IgD-negative memory B cell (primary cell): ENCODE results near the gene ADGRE2. TPM values are rescaled to one million over a fixed set of nuclear protein-coding genes. Genes with fewer than 3 reads are reported as not detected.

ENCODE experiments used
- H3K27ac Mint-ChIP-seq, 3 donors: one replicate each; pipeline ENCODE4 v1.8.0; 2020 to 2022; ENCODE audit warnings: mild to moderate bottlenecking in 3 of 3, mixed read lengths in 3 of 3, moderate library complexity in 1 of 3
- H3K27me3 Mint-ChIP-seq: one replicate; pipeline ENCODE4 v1.8.0; 2021; ENCODE audit warnings: mixed read lengths
- H3K36me3 Mint-ChIP-seq: one replicate; pipeline ENCODE4 v1.8.0; 2020; ENCODE audit warnings: mild to moderate bottlenecking, mixed read lengths
- H3K4me1 Mint-ChIP-seq, 3 donors: one replicate each; pipeline ENCODE4 v1.8.0; 2020 to 2022; ENCODE audit warnings: mixed read lengths in 3 of 3, mild to moderate bottlenecking in 1 of 3
- H3K4me3 Mint-ChIP-seq, 4 donors: one replicate each; pipeline ENCODE4 v1.8.0; 2020 to 2022; ENCODE audit warnings: mild to moderate bottlenecking in 4 of 4, mixed read lengths in 4 of 4, moderate library complexity in 3 of 4
- H3K9me3 Mint-ChIP-seq, 3 donors: one replicate each; pipeline ENCODE4 v1.8.0; 2020 to 2021; ENCODE audit warnings: mixed read lengths in 3 of 3, mild to moderate bottlenecking in 1 of 3
- polyA plus RNA-seq: library from polyadenylated mRNA; unstranded; fragments of 300-500 nt; fragmentation: Illumina TruSeq; gene quantifications from one replicate; pipeline ENCODE4 v1.2.3, GENCODE V29; 2021

ADGRE2 gene
- polyA plus RNA-seq, 1 donor from 2014 or later = 0.06 TPM

DNA sequence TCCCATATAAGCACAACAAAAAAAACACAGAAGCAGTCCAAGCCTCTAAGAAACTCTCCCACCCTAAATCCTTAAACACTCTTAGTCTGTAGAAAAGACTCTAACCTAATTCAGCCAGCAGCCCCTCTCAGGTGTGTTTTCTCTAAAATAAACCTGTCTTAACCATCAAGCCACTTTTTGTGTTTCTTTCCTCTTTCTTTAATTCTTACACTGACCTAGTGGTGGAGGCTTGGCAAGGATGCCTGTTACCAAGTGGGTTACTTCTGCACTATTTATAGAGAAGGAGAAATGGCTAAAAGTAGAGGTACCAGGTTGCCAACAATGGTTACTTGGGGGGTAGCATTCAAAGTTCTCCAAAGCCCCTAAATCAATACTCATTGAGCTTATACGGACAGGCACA lies 44.8 kb downstream of the ADGRE2 start:
- peaks cover 4% of the 10 kb centered on the region for H3K36me3 Mint-ChIP-seq
- H3K4me1 Mint-ChIP-seq = no peaks in the 10 kb centered on the region
- no peak overlapping the region for H3K4me3 Mint-ChIP-seq
- H3K27ac Mint-ChIP-seq = no peak overlapping the region
- peaks cover 6 to 21% (median 17%) of the 10 kb centered on the region in 3 donors for H3K9me3 Mint-ChIP-seq
- peaks cover 2% of the 10 kb centered on the region for H3K27me3 Mint-ChIP-seq

DNA sequence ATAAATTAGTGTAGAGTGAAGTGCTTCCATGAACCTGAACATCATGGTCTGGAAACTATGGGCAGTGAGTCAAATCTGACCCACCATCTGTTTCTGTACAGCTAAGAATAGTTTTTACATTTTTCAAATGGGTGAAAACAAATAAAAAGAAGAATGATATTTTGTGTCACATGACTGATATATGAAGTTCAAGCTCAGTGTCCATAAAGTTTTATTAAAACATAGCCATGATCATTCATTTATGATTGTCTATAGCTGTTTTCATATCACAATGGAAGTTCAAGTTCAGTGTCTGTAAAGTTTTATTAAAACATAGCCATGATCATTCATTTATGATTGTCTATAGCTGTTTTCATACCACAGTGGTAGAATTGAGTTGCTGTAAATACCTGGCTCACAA lies 45.9 kb downstream of the ADGRE2 start:
- Mint-ChIP-seq H3K36me3 (peaks cover 4% of the 10 kb centered on the region), H3K9me3 (peaks cover 6 to 26% (median 19%) of the 10 kb centered on the region in 3 donors), H3K4me3 (no peak overlapping the region), H3K27me3 (peaks cover 2% of the 10 kb centered on the region), H3K27ac (no peak overlapping the region), H3K4me1 (no peaks in the 10 kb centered on the region)

DNA sequence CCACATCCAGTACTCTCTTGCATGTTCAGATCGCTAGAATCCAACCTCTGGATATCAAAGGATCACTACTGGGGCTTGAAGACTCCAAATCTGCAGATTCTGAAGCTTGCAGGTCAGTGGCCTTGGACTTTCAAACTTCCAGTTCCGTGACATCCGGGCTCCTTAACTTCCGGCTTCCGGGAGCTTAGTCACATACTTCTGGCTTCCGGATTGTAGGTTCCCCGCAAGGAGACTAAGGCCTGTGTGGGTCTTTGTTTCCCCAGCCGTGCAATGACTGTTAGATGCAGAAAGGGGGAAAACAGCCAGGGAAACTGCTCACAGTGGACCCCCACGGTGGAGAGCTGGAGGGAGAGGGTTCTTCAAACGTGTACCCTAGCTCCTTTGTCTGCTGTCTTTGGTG lies 47.2 kb downstream of the ADGRE2 start:
- peaks cover 11 to 32% (median 25%) of the 10 kb centered on the region in 3 donors for H3K9me3 Mint-ChIP-seq
- peaks cover 4% of the 10 kb centered on the region for H3K36me3 Mint-ChIP-seq
- no peak overlapping the region for H3K27ac Mint-ChIP-seq
- H3K4me3 Mint-ChIP-seq = no peak overlapping the region
- peaks cover 2% of the 10 kb centered on the region for H3K27me3 Mint-ChIP-seq
- H3K4me1 Mint-ChIP-seq = no peaks in the 10 kb centered on the region

DNA sequence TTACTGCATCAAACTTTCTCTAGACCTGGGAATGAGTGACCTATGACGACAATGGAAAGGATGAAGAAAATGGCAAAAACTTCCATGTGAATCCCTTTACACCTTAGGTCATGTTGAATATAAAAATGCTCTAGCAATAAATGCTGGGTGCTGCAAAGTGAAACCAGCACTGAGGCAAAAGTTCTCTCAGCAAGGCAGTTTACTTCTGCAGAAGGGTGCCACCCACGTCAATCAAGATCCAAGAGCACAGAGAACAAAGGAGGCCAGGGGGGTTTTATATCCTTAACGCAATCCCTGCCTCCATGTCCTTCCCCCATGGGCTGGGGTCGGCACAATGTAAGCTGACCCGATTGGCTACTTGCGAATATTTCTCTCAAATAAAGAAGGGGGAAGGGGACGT lies 49.8 kb downstream of the ADGRE2 start:
- H3K27me3 Mint-ChIP-seq = no peaks in the 10 kb centered on the region
- H3K27ac Mint-ChIP-seq = no peak overlapping the region
- H3K4me1 Mint-ChIP-seq = no peaks in the 10 kb centered on the region
- peaks cover 6% of the 10 kb centered on the region for H3K36me3 Mint-ChIP-seq
- peaks cover 13 to 46% (median 30%) of the 10 kb centered on the region in 3 donors for H3K9me3 Mint-ChIP-seq
- peak overlapping the region in 1 of 4 donors; percentile 37 for H3K4me3 Mint-ChIP-seq

DNA sequence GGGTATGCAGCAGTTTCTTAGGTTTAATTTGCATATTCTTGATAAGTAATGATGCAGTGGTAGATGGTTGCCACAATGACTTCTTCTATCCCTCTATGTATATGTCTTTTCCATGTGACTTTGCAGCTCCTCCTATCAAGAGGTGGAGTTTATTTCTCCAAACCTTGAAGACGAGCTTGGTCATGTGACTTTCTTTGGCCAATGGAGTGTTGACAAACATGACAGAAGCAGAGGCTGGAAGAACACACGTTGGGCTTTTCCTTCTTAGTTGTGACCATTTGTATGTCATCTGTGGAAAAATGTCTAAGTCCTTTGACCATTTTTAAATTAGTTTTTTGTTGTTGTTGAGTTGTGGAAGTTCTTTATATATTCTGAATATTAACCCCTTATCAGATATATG lies 56.2 kb downstream of the ADGRE2 start:
- no peak overlapping the region for H3K27ac Mint-ChIP-seq
- peaks cover 25 to 65% (median 40%) of the 10 kb centered on the region in 3 donors for H3K9me3 Mint-ChIP-seq

DNA sequence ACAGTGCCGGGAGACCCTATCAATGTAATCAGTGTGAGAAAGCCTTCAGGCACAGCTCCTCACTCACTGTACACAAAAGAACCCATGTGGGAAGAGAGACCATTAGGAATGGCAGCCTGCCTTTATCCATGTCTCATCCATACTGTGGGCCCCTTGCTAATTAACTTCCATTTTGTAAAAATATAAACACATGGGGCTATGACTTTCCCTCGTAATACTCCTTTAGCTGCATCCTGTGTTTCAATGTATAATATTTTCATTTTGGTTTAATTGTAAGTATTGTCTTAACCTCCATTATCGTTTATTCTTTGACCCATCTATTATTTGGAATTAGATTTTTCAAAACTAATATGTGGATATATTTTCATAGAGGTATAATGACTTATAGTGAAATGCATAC lies 59.2 kb downstream of the ADGRE2 start:
- Mint-ChIP-seq H3K27me3 (no peaks in the 10 kb centered on the region), H3K9me3 (peaks cover 25 to 67% (median 39%) of the 10 kb centered on the region in 3 donors), H3K4me3 (no peak overlapping the region), H3K4me1 (no peaks in the 10 kb centered on the region), H3K36me3 (peaks cover 49% of the 10 kb centered on the region), H3K27ac (no peak overlapping the region)

More for the DNA sequence above, 56.2 kb downstream of the ADGRE2 start:
- Mint-ChIP-seq H3K4me3 (no peak overlapping the region), H3K27me3 (no peaks in the 10 kb centered on the region), H3K4me1 (no peaks in the 10 kb centered on the region), H3K36me3 (peaks cover 29% of the 10 kb centered on the region)

DNA sequence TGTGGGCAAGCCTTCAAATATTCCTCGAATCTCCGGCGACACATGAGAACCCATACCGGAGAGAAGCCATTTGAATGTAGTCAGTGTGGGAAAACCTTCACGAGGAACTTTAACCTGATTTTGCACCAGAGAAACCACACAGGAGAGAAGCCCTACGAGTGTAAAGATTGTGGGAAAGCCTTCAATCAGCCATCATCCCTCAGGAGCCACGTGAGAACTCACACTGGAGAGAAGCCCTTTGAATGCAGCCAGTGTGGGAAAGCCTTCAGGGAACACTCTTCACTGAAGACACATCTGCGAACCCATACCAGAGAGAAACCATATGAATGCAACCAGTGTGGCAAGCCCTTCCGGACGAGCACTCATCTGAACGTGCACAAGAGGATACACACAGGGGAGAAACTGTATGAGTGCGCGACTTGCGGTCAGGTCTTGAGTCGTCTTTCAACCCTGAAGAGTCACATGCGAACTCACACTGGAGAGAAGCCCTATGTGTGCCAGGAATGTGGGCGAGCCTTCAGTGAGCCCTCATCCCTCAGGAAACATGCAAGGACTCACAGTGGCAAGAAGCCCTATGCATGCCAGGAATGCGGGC lies 59.7 kb downstream of the ADGRE2 start:
- Mint-ChIP-seq H3K4me3 (no peak overlapping the region), H3K9me3 (peaks cover 25 to 63% (median 36%) of the 10 kb centered on the region in 3 donors), H3K27ac (no peak overlapping the region), H3K27me3 (no peaks in the 10 kb centered on the region), H3K36me3 (peaks cover 49% of the 10 kb centered on the region), H3K4me1 (no peaks in the 10 kb centered on the region)

DNA sequence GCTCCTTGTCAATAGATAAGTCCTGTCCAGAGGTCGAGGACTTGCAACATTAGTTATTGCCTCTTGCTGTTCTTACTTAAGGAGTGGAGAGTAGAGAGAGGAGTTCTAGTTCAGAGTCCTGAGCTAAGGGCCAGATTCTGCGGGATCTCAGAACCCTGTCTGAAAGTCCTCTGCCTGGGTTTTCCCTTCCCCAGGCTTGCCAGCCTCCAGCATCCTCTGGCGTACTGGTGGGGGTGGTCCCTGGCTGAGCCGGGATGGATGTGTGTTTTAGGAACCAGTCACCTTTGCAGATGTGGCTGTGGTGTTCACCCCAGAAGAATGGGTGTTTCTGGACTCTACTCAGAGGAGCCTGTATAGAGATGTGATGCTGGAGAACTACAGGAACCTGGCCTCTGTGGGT lies 62.5 kb downstream of the ADGRE2 start:
- Mint-ChIP-seq H3K4me1 (no peaks in the 10 kb centered on the region), H3K27ac (no peak overlapping the region), H3K36me3 (peaks cover 57% of the 10 kb centered on the region), H3K27me3 (no peaks in the 10 kb centered on the region), H3K9me3 (peaks cover 16 to 57% (median 29%) of the 10 kb centered on the region in 3 donors), H3K4me3 (no peak overlapping the region)

DNA sequence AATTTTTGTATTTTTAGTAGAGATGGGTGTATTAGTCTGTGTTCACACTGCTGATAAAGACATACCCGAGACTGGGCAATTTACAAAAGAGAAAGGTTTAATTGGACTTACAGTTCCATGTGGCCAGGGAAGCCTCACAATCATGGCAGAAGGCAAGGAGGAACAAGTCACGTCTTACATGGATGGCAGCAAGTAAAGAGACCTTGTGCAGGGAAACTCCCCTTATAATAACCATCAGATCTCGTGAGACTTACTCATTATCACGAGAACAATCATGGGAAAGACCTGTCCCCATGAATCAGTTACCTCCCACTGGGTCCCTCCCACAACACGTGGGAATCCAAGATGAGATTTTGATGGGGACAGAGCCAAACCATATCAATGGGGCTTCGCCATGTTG lies 73.9 kb downstream of the ADGRE2 start:
- no peaks in the 10 kb centered on the region for H3K4me1 Mint-ChIP-seq
- H3K9me3 Mint-ChIP-seq = no peaks in the 10 kb centered on the region
- no peak overlapping the region for H3K4me3 Mint-ChIP-seq
- no peaks in the 10 kb centered on the region for H3K27me3 Mint-ChIP-seq
- peaks cover 24% of the 10 kb centered on the region for H3K36me3 Mint-ChIP-seq
- H3K27ac Mint-ChIP-seq = no peak overlapping the region

DNA sequence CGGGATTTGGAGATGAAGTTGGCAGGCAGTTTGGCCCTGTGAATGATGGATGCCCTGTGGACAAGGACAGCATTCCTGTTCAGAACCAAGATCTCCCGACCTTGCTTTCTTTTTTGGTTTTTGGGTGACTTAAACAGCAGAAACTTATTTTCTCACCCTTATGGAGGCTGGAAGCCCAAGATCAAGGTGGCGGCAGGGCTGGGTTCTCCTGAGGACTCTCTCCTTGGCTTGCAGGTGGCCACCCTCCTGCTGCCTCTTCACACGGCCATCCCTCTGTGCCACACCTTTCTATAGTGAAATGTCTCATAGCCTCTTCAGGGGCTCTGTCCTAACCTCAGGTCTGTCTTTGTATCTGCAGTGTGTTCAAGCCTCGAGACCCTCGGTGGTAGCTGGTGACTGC lies 74.5 kb downstream of the ADGRE2 start:
- H3K9me3 Mint-ChIP-seq = no peaks in the 10 kb centered on the region
- no peaks in the 10 kb centered on the region for H3K27me3 Mint-ChIP-seq
- no peak overlapping the region for H3K27ac Mint-ChIP-seq
- no peaks in the 10 kb centered on the region for H3K4me1 Mint-ChIP-seq
- peaks cover 18% of the 10 kb centered on the region for H3K36me3 Mint-ChIP-seq
- H3K4me3 Mint-ChIP-seq = no peak overlapping the region

DNA sequence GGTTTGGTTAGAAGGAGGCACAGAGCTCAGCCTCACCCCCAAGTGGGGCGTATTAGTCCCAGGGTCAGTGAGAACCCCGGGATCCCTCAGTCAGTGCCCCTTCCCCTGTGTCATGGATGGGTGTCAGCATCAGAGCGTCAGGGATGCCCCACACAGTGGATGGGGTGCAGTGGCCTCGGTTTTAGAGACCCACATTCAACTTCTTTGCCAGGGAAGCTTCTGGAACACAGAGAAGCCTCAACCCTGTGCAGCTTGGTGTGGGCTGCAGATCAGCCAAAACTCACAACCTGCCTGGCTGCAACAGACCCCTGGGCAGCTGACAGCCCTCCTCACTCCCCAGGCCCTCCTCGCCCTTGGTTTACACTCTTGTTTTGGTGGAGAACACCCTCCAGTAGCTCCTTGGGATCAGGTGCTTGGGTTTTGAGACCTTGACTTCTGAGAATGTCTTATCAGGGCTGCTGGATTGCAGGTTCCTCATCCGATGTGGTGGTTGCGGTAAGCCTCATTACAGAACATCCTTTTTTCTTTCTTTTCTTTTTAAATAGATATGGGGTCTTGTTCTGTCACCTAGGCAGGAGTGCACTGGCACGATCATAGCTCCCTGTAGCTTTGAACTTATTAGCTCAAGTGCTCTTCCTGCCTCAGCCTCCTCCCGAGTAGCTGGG lies 77.5 kb downstream of the ADGRE2 start:
- Mint-ChIP-seq H3K4me1 (no peaks in the 10 kb centered on the region), H3K4me3 (no peak overlapping the region), H3K27ac (no peak overlapping the region), H3K27me3 (no peaks in the 10 kb centered on the region), H3K9me3 (no peaks in the 10 kb centered on the region), H3K36me3 (peaks cover 11% of the 10 kb centered on the region)

DNA sequence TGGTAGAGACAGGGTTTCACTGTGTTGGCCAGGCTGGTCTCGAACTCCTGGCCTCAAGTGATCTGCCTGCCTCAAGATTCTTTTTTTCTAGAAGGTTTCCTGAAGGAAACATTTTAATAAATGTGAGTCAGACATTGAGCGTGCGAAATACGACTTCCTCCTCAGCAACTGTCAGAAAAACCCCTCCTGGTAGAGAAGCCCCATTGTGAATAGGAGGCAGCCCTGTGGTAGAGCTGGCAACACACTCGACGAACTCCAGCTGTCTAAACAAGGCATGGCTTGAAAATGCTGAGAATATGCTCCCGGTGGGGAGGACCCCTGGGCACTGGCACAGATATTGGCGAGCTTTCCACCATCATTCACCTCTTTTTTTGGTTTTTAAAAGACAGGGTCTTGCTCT lies 78.7 kb downstream of the ADGRE2 start:
- no peaks in the 10 kb centered on the region for H3K9me3 Mint-ChIP-seq
- H3K27me3 Mint-ChIP-seq = no peaks in the 10 kb centered on the region
- no peaks in the 10 kb centered on the region for H3K4me1 Mint-ChIP-seq
- no peak overlapping the region for H3K4me3 Mint-ChIP-seq
- H3K36me3 Mint-ChIP-seq = peaks cover 11% of the 10 kb centered on the region
- no peak overlapping the region for H3K27ac Mint-ChIP-seq

DNA sequence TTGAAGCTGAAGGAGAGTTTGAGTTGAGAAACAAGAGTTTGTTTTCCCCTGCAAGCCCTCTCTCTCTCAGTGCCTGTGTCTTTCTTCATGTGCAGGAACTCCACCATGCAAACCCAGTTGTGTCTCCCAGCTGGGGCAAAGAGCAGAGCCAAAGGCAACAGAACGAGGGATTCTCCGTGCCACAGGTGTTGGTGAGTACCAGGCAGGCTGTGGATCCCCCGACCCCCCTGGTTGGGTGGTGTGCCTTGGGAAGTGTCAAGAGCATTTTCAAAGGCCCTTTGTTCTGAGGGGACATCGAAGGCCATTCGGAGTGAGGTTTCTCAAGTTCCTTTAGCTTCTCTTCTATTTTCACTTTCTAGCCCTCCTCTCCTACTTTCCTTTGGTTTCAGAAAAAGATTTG lies 82.9 kb downstream of the ADGRE2 start:
- H3K4me3 Mint-ChIP-seq = no peak overlapping the region
- no peaks in the 10 kb centered on the region for H3K27me3 Mint-ChIP-seq
- H3K4me1 Mint-ChIP-seq = peaks cover 5 to 9% (median 8%) of the 10 kb centered on the region in 3 donors
- no peak overlapping the region for H3K27ac Mint-ChIP-seq
- H3K9me3 Mint-ChIP-seq = no peaks in the 10 kb centered on the region
- H3K36me3 Mint-ChIP-seq = peaks cover 8% of the 10 kb centered on the region

DNA sequence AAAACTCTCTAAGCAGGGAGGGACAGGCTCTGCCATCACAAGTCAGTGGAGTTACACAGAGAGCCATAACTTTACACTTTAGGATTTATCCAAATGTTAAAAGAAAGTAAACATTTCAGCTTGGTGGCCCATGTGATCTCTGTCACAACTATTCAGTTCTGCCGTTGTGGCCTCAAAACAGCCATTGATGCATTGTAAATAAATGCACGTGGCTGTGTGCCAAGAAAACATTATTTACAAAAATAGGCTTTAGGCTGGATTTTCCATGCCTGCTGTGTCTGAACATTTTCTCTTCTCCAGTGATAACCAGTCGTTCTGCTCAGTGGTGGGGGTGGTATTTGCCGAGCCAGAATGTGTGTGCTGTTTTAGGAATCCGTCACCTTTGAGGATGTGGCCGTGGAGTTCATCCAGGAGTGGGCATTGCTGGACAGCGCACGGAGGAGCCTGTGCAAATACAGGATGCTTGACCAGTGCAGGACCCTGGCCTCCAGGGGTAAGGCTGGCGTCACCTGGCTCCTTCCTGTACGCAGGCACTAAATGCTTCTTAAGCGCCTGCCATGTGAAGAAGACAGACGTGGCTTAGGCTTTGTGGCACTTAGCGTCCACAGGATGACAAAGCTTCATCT lies 83.6 kb downstream of the ADGRE2 start:
- peaks cover 8% of the 10 kb centered on the region for H3K36me3 Mint-ChIP-seq
- no peaks in the 10 kb centered on the region for H3K27me3 Mint-ChIP-seq
- H3K27ac Mint-ChIP-seq = no peak overlapping the region
- H3K4me3 Mint-ChIP-seq = no peak overlapping the region
- H3K4me1 Mint-ChIP-seq = peaks cover 9 to 13% (median 10%) of the 10 kb centered on the region in 3 donors
- no peaks in the 10 kb centered on the region for H3K9me3 Mint-ChIP-seq

DNA sequence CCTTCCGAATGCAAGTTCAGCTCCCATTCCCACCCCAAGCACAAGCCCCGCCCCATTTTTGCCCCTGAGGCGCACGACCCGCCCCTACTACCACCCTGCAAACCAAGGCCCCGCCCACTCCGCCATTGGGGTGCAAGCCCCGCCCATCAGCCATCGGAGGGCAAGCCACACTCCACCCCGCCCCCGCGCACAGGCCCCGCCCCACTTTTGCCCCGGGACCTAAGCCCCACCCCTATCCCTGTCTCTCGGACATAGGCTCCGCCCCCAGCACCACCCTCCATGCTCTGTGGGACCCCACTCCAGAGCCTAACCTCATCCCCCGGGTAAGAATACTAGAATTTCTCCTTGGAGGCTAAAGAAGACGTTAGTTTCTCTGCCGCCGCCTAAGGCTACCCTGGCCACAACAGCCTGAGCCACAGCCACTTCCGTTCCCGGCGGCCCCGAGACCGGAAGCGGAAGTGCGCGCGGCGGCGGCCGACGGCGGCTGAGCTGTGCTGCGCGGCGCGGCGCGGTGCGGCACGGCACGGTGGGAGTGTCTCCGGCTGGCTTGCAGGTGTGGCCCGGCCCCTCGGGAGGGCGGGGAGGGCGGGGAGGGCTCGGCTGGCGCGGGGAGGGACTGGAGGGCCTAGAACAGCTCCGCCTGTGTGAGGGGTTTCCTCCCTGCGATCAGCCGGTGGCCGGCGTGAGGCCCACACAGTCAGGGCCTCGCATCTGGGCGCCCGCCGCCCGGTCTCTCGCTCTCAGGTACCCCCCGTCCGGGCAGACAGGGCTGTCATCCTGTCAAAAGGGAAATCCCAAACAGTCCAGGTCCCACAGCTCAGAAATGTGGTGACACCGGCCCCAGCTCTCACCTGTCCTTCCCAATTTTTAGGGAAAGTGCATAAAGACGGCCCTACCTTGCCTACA lies 88.5 kb downstream of the ADGRE2 start, which contains the start of gene ZNF333:
Gene ZNF333, plus strand, starts transcription at position 451 of the 906 bp plus-strand sequence. CDS start 3,444 bp downstream, outside the sequence.
- Mint-ChIP-seq H3K4me3 (peak within 1 kb of the TSS; percentile 92 to 99 (median 97)), H3K27ac (peak within 1 kb of the TSS; percentile 99 to 100 (median 99)), H3K36me3 (peaks cover 3% of the 10 kb centered on the region), H3K27me3 (no peaks in the 10 kb centered on the region), H3K4me1 (peaks cover 20 to 32% (median 23%) of the 10 kb centered on the region in 3 donors), H3K9me3 (no peaks in the 10 kb centered on the region)
